Measurements from ENCODE around the gene PNISR.
"Not testable (repeated sequence)": the region's sequence is repeated elsewhere in the genome, so short reads cannot be mapped to it uniquely, and the experiment has no call there.

The PNISR gene, protein sequence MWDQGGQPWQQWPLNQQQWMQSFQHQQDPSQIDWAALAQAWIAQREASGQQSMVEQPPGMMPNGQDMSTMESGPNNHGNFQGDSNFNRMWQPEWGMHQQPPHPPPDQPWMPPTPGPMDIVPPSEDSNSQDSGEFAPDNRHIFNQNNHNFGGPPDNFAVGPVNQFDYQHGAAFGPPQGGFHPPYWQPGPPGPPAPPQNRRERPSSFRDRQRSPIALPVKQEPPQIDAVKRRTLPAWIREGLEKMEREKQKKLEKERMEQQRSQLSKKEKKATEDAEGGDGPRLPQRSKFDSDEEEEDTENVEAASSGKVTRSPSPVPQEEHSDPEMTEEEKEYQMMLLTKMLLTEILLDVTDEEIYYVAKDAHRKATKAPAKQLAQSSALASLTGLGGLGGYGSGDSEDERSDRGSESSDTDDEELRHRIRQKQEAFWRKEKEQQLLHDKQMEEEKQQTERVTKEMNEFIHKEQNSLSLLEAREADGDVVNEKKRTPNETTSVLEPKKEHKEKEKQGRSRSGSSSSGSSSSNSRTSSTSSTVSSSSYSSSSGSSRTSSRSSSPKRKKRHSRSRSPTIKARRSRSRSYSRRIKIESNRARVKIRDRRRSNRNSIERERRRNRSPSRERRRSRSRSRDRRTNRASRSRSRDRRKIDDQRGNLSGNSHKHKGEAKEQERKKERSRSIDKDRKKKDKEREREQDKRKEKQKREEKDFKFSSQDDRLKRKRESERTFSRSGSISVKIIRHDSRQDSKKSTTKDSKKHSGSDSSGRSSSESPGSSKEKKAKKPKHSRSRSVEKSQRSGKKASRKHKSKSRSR

DNA sequence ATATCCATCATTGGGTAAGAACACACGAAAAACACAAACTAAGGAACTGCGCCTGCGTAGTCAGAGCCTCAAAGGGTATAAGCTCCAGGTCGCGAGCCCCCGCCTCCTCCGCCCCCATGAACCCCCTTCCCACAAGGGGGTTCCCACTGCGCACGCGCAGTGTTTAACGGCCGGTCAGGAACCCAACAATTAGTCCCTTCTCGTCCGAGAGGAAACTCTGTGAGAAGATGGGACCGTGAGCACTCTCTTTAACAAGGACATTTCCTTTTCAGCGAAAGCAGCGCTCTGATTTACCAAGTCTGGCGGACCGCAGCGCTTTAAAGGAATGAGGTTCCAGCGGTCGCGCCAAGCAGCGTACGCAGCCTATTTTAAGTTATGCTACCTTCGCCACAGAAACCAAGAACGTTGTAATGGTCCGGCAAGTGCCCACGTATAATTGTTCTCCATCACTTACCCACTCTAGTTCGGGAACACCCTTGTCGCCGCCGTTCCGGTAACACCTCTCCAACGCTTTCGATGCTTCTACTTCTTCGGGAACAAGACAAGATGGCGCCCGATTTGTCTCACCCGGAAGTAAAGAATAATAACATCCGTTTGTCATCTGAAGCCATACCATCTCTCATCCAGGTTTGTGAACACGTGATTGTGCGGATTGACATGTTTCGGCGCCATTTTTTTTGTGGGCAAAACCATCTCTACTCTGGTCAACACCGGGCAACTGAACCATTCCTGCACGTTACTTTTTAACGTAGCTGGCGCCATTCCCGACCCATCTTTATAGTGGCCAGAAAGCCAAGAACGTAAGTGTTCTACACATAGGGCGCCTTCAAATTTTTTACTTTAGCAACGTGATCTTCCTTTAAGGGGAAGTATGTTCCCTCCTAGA, at the start of gene PNISR:
TSS of gene PNISR (minus strand) at position 548 of the 886 bp plus-strand sequence. CDS start 10,649 bp downstream, outside the sequence.
- TF ChIP-seq, protein P1, sequence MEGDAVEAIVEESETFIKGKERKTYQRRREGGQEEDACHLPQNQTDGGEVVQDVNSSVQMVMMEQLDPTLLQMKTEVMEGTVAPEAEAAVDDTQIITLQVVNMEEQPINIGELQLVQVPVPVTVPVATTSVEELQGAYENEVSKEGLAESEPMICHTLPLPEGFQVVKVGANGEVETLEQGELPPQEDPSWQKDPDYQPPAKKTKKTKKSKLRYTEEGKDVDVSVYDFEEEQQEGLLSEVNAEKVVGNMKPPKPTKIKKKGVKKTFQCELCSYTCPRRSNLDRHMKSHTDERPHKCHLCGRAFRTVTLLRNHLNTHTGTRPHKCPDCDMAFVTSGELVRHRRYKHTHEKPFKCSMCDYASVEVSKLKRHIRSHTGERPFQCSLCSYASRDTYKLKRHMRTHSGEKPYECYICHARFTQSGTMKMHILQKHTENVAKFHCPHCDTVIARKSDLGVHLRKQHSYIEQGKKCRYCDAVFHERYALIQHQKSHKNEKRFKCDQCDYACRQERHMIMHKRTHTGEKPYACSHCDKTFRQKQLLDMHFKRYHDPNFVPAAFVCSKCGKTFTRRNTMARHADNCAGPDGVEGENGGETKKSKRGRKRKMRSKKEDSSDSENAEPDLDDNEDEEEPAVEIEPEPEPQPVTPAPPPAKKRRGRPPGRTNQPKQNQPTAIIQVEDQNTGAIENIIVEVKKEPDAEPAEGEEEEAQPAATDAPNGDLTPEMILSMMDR (IDR thresholded peaks at IDR 0.05; ENCODE audit: control insufficient read depth, extremely low read depth, insufficient read depth) = no peak
- DNase-seq (ENCODE audit: low read depth) = peak; percentile 99
- H3K4me3 ChIP-seq (ENCODE audit: low read depth, low read length) = peak within 1 kb of the TSS; percentile 86

DNA sequence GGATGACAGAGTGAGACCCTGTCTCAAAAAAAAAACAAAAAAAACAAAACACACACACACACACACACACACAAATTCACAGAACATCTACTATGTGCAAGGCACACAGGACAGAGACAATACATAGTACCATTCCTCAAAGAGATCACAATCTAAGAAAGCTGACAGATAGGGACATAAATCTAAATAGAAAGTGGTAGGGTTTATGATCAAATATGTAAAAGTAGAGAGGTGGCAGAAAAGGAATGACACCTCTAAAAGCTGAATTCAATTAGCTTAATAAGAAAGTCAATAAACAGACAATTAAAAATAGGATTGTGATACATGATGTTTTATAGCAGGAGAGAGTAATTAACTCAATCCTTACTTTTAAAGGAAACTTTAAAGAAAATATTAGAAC, 48.6 kb upstream of the PNISR start:
- H3K4me3 ChIP-seq (ENCODE audit: low read depth, low read length) = no peak overlapping the region
- TF ChIP-seq, protein P1 (IDR thresholded peaks at IDR 0.05; ENCODE audit: control insufficient read depth, extremely low read depth, insufficient read depth) = no peak
- DNase-seq (ENCODE audit: low read depth) = no peak

DNA sequence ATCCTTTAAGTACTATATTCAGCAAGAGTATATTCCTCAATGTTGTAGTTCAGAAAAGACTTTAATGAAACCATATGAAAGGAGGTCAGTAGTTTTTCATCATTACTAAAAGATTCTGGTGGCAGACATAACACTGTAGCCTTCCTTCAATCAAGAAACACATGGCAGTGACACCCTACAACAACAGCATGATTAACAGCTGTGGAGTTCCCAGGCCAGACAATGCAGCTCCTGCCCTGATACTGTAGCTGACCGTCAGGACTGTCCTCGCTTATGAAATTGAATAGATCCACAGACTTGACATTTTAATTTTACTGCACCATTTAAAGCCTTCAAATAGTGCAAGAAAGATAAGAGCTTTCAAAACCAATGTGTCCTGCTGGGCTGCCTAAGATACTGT, 46.5 kb upstream of the PNISR start:
- H3K4me3 ChIP-seq (ENCODE audit: low read depth, low read length) = no peak overlapping the region
- DNase-seq (ENCODE audit: low read depth) = no peak
- TF ChIP-seq, protein P1 (IDR thresholded peaks at IDR 0.05; ENCODE audit: control insufficient read depth, extremely low read depth, insufficient read depth) = no peak

DNA sequence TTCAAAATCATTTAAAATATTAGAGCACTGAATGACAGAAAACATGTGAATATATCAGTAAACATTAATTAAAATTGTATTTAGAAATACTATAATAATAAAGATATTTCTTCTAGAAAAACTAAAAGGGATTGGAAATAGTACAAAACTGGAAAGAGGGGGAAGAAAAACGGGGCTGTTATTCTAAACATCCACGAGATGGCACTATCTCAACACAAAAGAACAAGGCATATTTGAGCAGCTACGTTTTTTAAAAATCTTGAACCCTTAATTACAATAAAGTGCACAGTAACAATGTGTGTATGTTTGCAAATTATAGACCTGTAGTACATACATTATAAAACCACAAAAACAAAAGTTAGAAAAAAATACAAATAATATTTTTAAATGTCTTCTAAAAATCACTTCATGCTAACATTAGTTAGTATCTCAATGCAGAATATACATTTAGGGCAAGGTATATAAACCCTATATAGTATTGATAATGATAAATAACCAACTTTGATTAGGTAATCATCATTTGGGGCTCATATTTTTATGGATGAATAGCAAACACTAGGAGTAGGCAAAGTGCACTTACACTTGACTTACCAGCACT, 42.5 kb upstream of the PNISR start:
- TF ChIP-seq, protein P1 (IDR thresholded peaks at IDR 0.05; ENCODE audit: control insufficient read depth, extremely low read depth, insufficient read depth) = peak; percentile 58
- no peak overlapping the region for H3K4me3 ChIP-seq (ENCODE audit: low read depth, low read length)
- DNase-seq (ENCODE audit: low read depth) = no peak

DNA sequence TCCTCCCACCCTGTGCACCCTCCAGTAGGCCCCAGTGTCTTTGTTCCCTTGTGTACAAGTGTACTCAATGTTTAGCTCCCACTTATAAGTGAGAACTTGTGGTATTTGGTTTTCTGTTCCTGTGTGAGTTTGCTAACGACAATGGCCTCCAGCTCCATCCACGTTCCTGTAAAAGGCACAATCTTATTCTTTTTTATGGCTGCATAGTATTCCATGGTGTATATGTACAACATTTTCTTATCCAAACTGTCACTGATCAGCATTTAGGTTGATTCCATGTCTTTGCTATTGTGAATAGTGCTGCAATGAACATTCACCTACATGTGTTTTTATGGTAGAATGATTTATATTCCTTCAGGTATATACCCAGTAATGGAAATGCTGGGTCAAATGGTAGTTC, 34.0 kb upstream of the PNISR start:
- DNase-seq (ENCODE audit: low read depth) = not testable (repeated sequence)

DNA sequence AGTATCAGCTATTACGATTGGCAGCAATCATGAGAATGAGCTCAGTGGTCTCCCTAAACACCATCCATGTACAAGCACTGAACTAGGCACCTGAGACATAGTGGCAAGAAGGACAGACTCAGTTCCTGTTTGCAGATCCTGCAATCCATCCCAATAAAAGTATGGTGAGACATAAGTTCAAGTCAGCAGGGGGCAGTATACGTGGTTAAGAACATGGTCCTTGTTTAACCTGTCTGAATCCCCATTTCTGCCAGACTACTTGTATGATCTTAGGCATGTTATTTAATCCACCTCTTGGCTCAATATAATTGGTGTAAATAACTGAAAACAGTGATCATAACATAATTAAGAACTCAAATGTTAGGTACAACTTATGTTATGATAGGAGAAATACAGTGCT, 33.2 kb upstream of the PNISR start:
- TF ChIP-seq, protein P1 (IDR thresholded peaks at IDR 0.05; ENCODE audit: control insufficient read depth, extremely low read depth, insufficient read depth) = peak; percentile 37
- DNase-seq (ENCODE audit: low read depth) = no peak
- no peak overlapping the region for H3K4me3 ChIP-seq (ENCODE audit: low read depth, low read length)

More for the DNA sequence above, 34.0 kb upstream of the PNISR start:
- not testable (repeated sequence) for H3K4me3 ChIP-seq (ENCODE audit: low read depth, low read length)

Data from LNCaP clone FGC (cell line).